Renal cortex interstitium (tissue), 11 donors: ENCODE results near the gene SH3BGRL3. TPM values are rescaled to one million over a fixed set of nuclear protein-coding genes. Genes with fewer than 3 reads are reported as not detected.
"Not testable (repeated sequence)": the region's sequence is repeated elsewhere in the genome, so short reads cannot be mapped to it uniquely, and the experiment has no call there.

Experiments used
- DNase-seq, 11 donors: peaks; one replicate each; pipeline ENCODE4 v3.0.0-alpha.2; 2013; ENCODE audit warnings: low read depth in 9 of 11, low spot score in 4 of 11; ENCODE audit errors: extremely low read depth in 1 of 11
- polyA plus RNA-seq, 3 donors: library from polyadenylated mRNA; unstranded; fragments of 120-200 nt; gene quantifications; one replicate each; pipeline ENCODE4 v1.2.1, GENCODE V29; 2013; ENCODE audit not compliant: insufficient read length in 3 of 3

SH3BGRL3 gene
- polyA plus RNA-seq, 3 donors, result 84.9 to 107 (median 90.4) TPM

GRCh38 chr1:26300578-26301275, 20.8 kb downstream of the SH3BGRL3 start:
- DNase-seq, result no peak

GRCh38 chr1:26302733-26303405, 23.0 kb downstream of the SH3BGRL3 start:
- DNase-seq, result no peak

GRCh38 chr1:26305667-26306289, 25.9 kb downstream of the SH3BGRL3 start:
- no peak for DNase-seq

GRCh38 chr1:26306290-26307229, 26.7 kb downstream of the SH3BGRL3 start, which contains the start of gene UBXN11:
TSS of gene UBXN11 (minus strand) at chr1:26306636. CDS start at chr1:26302883, 3,753 bp downstream.
- DNase-seq, result peak; percentile 71 to 93 (median 87)

- DNase-seq, result no peak
Observed at GRCh38 chr1:26307363-26307781, 27.5 kb downstream of the SH3BGRL3 start.

GRCh38 chr1:26307966-26308899, 28.3 kb downstream of the SH3BGRL3 start:
- not testable (repeated sequence) for DNase-seq

- DNase-seq, result no peak
Observed at GRCh38 chr1:26314501-26314900, 34.6 kb downstream of the SH3BGRL3 start.

- DNase-seq, result no peak
Observed at GRCh38 chr1:26315874-26316850, 36.3 kb downstream of the SH3BGRL3 start.

- no peak for DNase-seq
Observed at GRCh38 chr1:26317146-26317545, 37.3 kb downstream of the SH3BGRL3 start.

- no peak for DNase-seq
Observed at GRCh38 chr1:26317612-26318337, 37.9 kb downstream of the SH3BGRL3 start, which contains the start of gene CD52. TSS of gene CD52 (plus strand) at chr1:26317958. CDS start at chr1:26318018, 60 bp downstream.

GRCh38 chr1:26318338-26319064, 38.6 kb downstream of the SH3BGRL3 start:
- no peak for DNase-seq

- no peak for DNase-seq
Observed at GRCh38 chr1:26320896-26321295, 41.0 kb downstream of the SH3BGRL3 start.

- DNase-seq, result peak in 10 of 11 donors; percentile 52 to 83 (median 68)
Observed at GRCh38 chr1:26321315-26322041, 41.6 kb downstream of the SH3BGRL3 start.

GRCh38 chr1:26322042-26322331, 42.1 kb downstream of the SH3BGRL3 start:
- no peak for DNase-seq

- no peak for DNase-seq
Observed at GRCh38 chr1:26323382-26323781, 43.5 kb downstream of the SH3BGRL3 start.
